HepG2 (cell line): Measurements from ENCODE around the gene AP3B2. TPM values are rescaled to one million over a fixed set of nuclear protein-coding genes. Genes with fewer than 3 reads are reported as not detected.

Experiments used
- ATAC-seq: fragments of 200-7000 bp; cut with Tn5 transposase; 3 replicates; pipeline ENCODE4 v1.9.1; 2020; ENCODE audit warnings: mild to moderate bottlenecking, moderate library complexity
- BruUV-seq: library from RNA; stranded (reverse); fragments of 400-500 nt; replicated peaks from 2 replicates; lab custom pipeline; 2021; lab: Mats Ljungman, UMichigan
- CTCF ChIA-PET: fragments of 300-600 bp; formaldehyde crosslinking; extraction: SDS; loops from one replicate; lab custom pipeline; 2021; ENCODE audit warnings: low total read pairs, inconsistent platforms, low intra/inter-chr PET ratio; lab: Yijun Ruan, JAX
- POLR2A ChIA-PET: fragments of 350-600 bp; sonication (Branson Sonifier 250); formaldehyde crosslinking; loops from one replicate; lab custom pipeline; 2020; ENCODE audit warnings: antibody characterized with exemption, inconsistent platforms; lab: Yijun Ruan, JAX
- DNase-seq: peaks from one replicate; pipeline ENCODE4 v3.0.0-alpha.2; 2015; ENCODE audit warnings: low spot score
- FAIRE-seq: peaks from 3 replicates; lab custom pipeline; 2011; peaks lifted over from hg19 to GRCh38; lab: Jason Lieb, UNC
- H2AFZ ChIP-seq: one replicate; pipeline ENCODE4 v1.6.1; 2011; ENCODE audit warnings: low read length, inconsistent platforms
- H3K27ac ChIP-seq: fragments of 300-600 bp; 3 replicates; pipeline ENCODE4 v1.8.0; 2011; ENCODE audit warnings: mixed run types, mild to moderate bottlenecking, mixed read lengths, low read length, inconsistent platforms; ENCODE audit not compliant: insufficient read depth; ENCODE audit errors: extremely low read length
- H3K27me3 ChIP-seq, 2 experiments: fragments of 200-600 bp in 1 of 2; 2 replicates in 1 of 2; 3 replicates in 1 of 2; pipeline versions ENCODE4 v1.6.0 to v1.8.0; 2011; ENCODE audit warnings: low read length in 2 of 2, mild to moderate bottlenecking in 2 of 2, moderate library complexity in 2 of 2, inconsistent platforms in 1 of 2; ENCODE audit not compliant: insufficient read depth in 2 of 2, control insufficient read depth in 1 of 2
- H3K36me3 ChIP-seq, 2 experiments: fragments of 200-600 bp in 1 of 2; replicated peaks in 1 of 2; 2 replicates in 1 of 2; 3 replicates in 1 of 2; pipeline versions ENCODE4 v1.5.1 to v1.8.0; 2011; ENCODE audit warnings: low read length in 2 of 2, inconsistent platforms in 1 of 2; ENCODE audit not compliant: insufficient read depth in 2 of 2, control insufficient read depth in 1 of 2
- H3K4me1 ChIP-seq: 2 replicates; pipeline ENCODE4 v1.5.1; 2012; ENCODE audit warnings: low read length, inconsistent platforms; ENCODE audit not compliant: insufficient read depth
- H3K4me2 ChIP-seq: 2 replicates; pipeline ENCODE4 v1.6.0; 2011; ENCODE audit warnings: low read depth, low read length, inconsistent platforms
- H3K4me3 ChIP-seq, 3 experiments: fragments of 200-600 bp in 1 of 3; sonication (generic), shearing (Covaris generic) in 1 of 3; replicated peaks in 1 of 3; 2 replicates each; pipeline ENCODE4 v1.5.1; 2011 to 2016; ENCODE audit warnings: low read length in 3 of 3, inconsistent platforms in 2 of 3, low read depth in 2 of 3, mild to moderate bottlenecking in 2 of 3, control low read depth in 1 of 3, mixed read lengths in 1 of 3; ENCODE audit not compliant: insufficient read depth in 1 of 3
- H3K79me2 ChIP-seq: one replicate; pipeline ENCODE4 v1.6.1; 2011; ENCODE audit warnings: low read length, inconsistent platforms; ENCODE audit not compliant: insufficient read depth
- H3K9ac ChIP-seq: 2 replicates; pipeline ENCODE4 v1.6.0; 2011; ENCODE audit warnings: mild to moderate bottlenecking, low read depth, low read length, inconsistent platforms; ENCODE audit not compliant: insufficient read depth
- H3K9me3 ChIP-seq: 2 replicates; pipeline ENCODE4 v1.5.1; 2012; ENCODE audit warnings: mild to moderate bottlenecking, low read length
- H4K20me1 ChIP-seq: 2 replicates; pipeline ENCODE4 v1.6.0; 2011; ENCODE audit warnings: inconsistent platforms, mild to moderate bottlenecking, low read length, moderate library complexity; ENCODE audit not compliant: insufficient read depth
- ARID4A ChIP-seq: sonication (generic); formaldehyde crosslinking; IDR thresholded peaks from 2 replicates; pipeline ENCODE4 v1.5.0; 2020; ENCODE audit warnings: mild to moderate bottlenecking, missing genetic modification reagents, borderline replicate concordance
- ATF5 ChIP-seq: sonication (generic); formaldehyde crosslinking; IDR thresholded peaks from 2 replicates; pipeline ENCODE4 v1.4.0; 2020; ENCODE audit warnings: mild to moderate bottlenecking, low read depth, missing genetic modification reagents
- CC2D1A ChIP-seq: sonication (generic); formaldehyde crosslinking; IDR thresholded peaks from 2 replicates; pipeline ENCODE4 v1.8.1; 2023; ENCODE audit warnings: mild to moderate bottlenecking, missing genetic modification reagents
- CHCHD3 ChIP-seq: sonication (generic); formaldehyde crosslinking; IDR thresholded peaks from 2 replicates; pipeline ENCODE4 v1.8.0; 2022; ENCODE audit warnings: mild to moderate bottlenecking, missing genetic modification reagents, moderate library complexity
- ELK4 ChIP-seq: sonication (generic); formaldehyde crosslinking; IDR thresholded peaks from 2 replicates; pipeline ENCODE4 v1.9.0; 2021; ENCODE audit warnings: missing genetic modification reagents, borderline replicate concordance
- FOXC1 ChIP-seq: sonication (generic); formaldehyde crosslinking; IDR thresholded peaks from 2 replicates; pipeline ENCODE4 v1.8.0; 2022; ENCODE audit warnings: mild to moderate bottlenecking, missing genetic modification reagents, borderline replicate concordance
- FOXO1 ChIP-seq: sonication (generic); formaldehyde crosslinking; IDR thresholded peaks from 2 replicates; pipeline ENCODE4 v1.4.0; 2020; ENCODE audit warnings: missing genetic modification reagents
- HNRNPLL ChIP-seq: fragments of 200-400 bp; formaldehyde crosslinking; IDR thresholded peaks from 2 replicates; pipeline ENCODE4 v1.6.1; 2017; ENCODE audit warnings: mild to moderate bottlenecking, low read depth, low read length; ENCODE audit not compliant: poor library complexity, severe bottlenecking
- HNRNPUL1 ChIP-seq: fragments of 200-400 bp; formaldehyde crosslinking; IDR thresholded peaks from 2 replicates; pipeline ENCODE4 v1.6.1; 2017; ENCODE audit warnings: low read depth, mild to moderate bottlenecking, low read length, moderate library complexity
- HOXD1 ChIP-seq: sonication (generic); formaldehyde crosslinking; IDR thresholded peaks from 2 replicates; pipeline ENCODE4 v1.5.0; 2020; ENCODE audit warnings: missing genetic modification reagents
- MAF1 ChIP-seq: sonication (generic); formaldehyde crosslinking; IDR thresholded peaks from 2 replicates; pipeline ENCODE4 v1.5.0; 2020; ENCODE audit warnings: missing genetic modification reagents, borderline replicate concordance
- PRDM15 ChIP-seq: sonication (generic); formaldehyde crosslinking; IDR thresholded peaks from 2 replicates; pipeline ENCODE4 v1.4.0; 2020; ENCODE audit warnings: missing genetic modification reagents
- SUZ12 ChIP-seq: fragments of 150-350 bp; IDR thresholded peaks from 2 replicates; pipeline ENCODE4 v1.6.1; 2014; ENCODE audit warnings: low read depth, low read length
- TAF15 ChIP-seq: fragments of 200-400 bp; formaldehyde crosslinking; IDR thresholded peaks from one replicate; pipeline ENCODE4 v1.6.1; 2018; ENCODE audit warnings: mild to moderate bottlenecking, low read depth, low read length; ENCODE audit not compliant: poor library complexity, severe bottlenecking
- ZFP41 ChIP-seq: sonication (generic); formaldehyde crosslinking; IDR thresholded peaks from 2 replicates; pipeline ENCODE4 v1.4.0; 2020; ENCODE audit warnings: mild to moderate bottlenecking, missing genetic modification reagents, borderline replicate concordance
- WGBS: methylation state at CpG from one replicate; pipeline ENCODE4 v1.1.6; 2017; ENCODE audit warnings: low lambda C conversion rate; 5-methylcytosine and 5-hydroxymethylcytosine counted together
- in situ Hi-C: cut with HindIII; loops from 2 replicates; pipeline ENCODE4 v1.10.0; 2017; ENCODE audit warnings: low pct_unique_long_range_greater_than_20kb; ENCODE audit not compliant: extremely low pct_ligation_motif_present
- intact Hi-C: fragments of 100-400 bp; cut with micrococcal nuclease; formaldehyde crosslinking; loops from one replicate; pipeline ENCODE4 v1.10.0; 2022; ENCODE audit not compliant: unreplicated experiment
- polyA plus RNA-seq, 8 experiments: library from polyadenylated mRNA; depleted of rRNA in 3 of 8; stranded (reverse) in 7 of 8; unstranded in 1 of 8; fragments of >200 nt; fragmentation: Illumina TruSeq in 4 of 8; extraction: Trizol in 4 of 8; gene quantifications; 2 replicates each; pipeline versions ENCODE4 v1.2.1 to v1.2.3, GENCODE V29; 2011 to 2016; ENCODE audit warnings: low read depth in 4 of 8, missing spikeins in 1 of 8, mixed read lengths in 1 of 8; ENCODE audit not compliant: insufficient read depth in 1 of 8
- total RNA-seq, 5 experiments: library from RNA; depleted of rRNA; stranded (reverse); fragments of >200 nt; fragmentation: Illumina TruSeq; extraction: Trizol; gene quantifications; 2 replicates each; pipeline ENCODE4 v1.2.3, GENCODE V29; 2016; ENCODE audit warnings: low read depth in 1 of 5

The AP3B2 gene
- total and polyA plus RNA-seq, 2 of the 13 experiments (the other 11 are each of a cell fraction or from before 2014, with no cell fraction given) = not detected

GRCh38 chr15:82651708-82652107, 58.0 kb downstream of the AP3B2 start:
- no peak overlapping the region for H3K4me3 ChIP-seq
- FAIRE-seq (no peak), ATAC-seq (no peak), DNase-seq (no peak)
- ChIA-PET POLR2A (no interaction called here), CTCF (no interaction called here)
- 54% methylated on average over 2 of the region's 2 CpGs for WGBS
- H3K27me3 ChIP-seq = peaks cover 4 to 20% of the 10 kb centered on the region in 2 experiments; a peak in 3 of 5 replicates
- no peaks in the 10 kb centered on the region for H3K9me3 ChIP-seq
- no TSS peak for BruUV-seq
- H3K4me2 ChIP-seq = no peak overlapping the region
- H2AFZ ChIP-seq = no peak overlapping the region
- in situ Hi-C loops = no loop called here
- no peak overlapping the region for H3K27ac ChIP-seq
- no peaks in the 10 kb centered on the region for H3K4me1 ChIP-seq
- H3K36me3 ChIP-seq = no peaks in the 10 kb centered on the region
- no peak overlapping the region for H3K9ac ChIP-seq
- intact Hi-C loops = no loop called here
- H4K20me1 ChIP-seq = no peaks in the 10 kb centered on the region
- H3K79me2 ChIP-seq = no peaks in the 10 kb centered on the region
- TF ChIP-seq CHCHD3 (CRISPR knock-in tag) (no peak), SUZ12 (no peak), HOXD1 (CRISPR knock-in tag) (no peak), TAF15 (no peak), FOXC1 (CRISPR knock-in tag) (no peak), ATF5 (CRISPR knock-in tag) (no peak), CC2D1A (CRISPR knock-in tag) (no peak), ELK4 (CRISPR knock-in tag) (no peak), ZFP41 (CRISPR knock-in tag) (no peak), HNRNPLL (no peak), HNRNPUL1 (no peak), MAF1 (CRISPR knock-in tag) (no peak), PRDM15 (CRISPR knock-in tag) (no peak), ARID4A (no peak), FOXO1 (CRISPR knock-in tag) (no peak)
